Fibroblast of the conjunctiva (primary cell): ENCODE measurements around the gene UGT1A5.
"Not testable (repeated sequence)": the region's sequence is repeated elsewhere in the genome, so short reads cannot be mapped to it uniquely, and the experiment has no call there.

Source experiments
- DNase-seq: peaks from one replicate; pipeline ENCODE4 v3.0.0-alpha.2; 2010; ENCODE audit warnings: low read depth

UGT1A5 gene

DNA sequence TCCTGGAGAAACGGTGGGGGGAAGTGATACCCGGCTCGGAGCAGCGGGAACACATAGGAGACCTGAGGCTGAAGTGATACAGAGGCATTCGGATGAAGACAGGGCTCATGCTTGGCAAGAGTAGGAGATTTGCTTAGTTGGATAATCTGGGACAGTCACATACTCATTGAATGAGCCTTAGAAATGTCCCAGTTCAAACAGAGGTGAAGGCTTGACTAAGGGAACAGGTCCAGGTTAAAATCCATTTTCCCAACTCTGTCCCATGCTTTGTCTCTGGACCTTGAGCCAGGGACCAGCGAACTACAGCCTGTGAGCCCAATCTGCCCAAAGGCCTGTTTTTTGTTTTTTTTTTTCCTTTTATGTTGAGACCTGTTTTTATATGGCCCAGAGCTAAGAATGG is 18.7 kb upstream of the UGT1A5 start:
- DNase-seq = no peak

DNA sequence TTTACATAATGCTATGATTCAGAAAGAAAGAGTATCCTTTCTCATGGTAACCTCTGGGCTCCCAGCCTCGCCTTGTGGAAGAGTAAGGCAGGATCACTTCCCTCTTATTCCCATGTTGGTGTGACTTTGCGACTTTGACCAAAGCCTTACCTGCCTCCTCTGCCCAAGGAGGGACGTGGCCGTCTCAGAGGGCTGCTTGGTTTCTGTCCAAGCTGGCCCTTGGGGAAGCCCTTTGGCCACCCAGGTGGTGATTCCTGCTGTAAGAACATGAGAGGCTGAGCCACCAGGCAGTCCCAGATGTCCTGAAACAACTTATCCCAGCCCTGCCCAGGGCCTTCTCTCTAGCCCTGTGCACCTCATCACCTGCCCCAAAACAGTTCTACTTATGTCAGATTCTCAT is 14.0 kb upstream of the UGT1A5 start:
- DNase-seq = no peak

DNA sequence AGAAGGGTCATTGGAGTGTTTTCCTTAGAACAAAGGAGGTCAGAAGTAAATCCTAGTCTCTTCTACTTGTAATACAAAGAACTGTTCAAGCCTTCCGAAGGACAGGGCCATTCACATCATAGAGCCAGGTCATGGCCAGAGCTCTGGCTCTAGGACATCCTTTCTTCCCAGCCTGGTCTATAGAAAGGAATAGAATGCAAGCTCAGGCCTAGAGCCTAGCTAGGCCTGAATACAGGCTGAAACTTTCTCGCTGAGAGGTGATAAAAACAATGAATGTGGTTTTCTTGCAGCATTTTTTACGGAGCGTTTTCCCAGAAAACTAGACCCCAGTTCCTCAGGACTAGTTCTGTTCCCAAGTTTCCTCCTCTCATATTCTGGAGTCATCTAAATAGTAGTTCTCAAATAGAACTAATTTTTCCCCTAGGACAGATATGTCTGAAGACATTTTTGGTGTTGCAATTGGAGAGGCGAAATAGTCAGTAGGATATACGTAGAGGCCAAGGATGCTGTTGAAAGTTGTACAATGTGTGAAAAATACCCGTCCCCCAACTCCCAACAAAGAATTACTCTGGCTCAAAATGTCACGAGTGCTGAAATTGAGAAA is 13.2 kb upstream of the UGT1A5 start:
- no peak for DNase-seq

DNA sequence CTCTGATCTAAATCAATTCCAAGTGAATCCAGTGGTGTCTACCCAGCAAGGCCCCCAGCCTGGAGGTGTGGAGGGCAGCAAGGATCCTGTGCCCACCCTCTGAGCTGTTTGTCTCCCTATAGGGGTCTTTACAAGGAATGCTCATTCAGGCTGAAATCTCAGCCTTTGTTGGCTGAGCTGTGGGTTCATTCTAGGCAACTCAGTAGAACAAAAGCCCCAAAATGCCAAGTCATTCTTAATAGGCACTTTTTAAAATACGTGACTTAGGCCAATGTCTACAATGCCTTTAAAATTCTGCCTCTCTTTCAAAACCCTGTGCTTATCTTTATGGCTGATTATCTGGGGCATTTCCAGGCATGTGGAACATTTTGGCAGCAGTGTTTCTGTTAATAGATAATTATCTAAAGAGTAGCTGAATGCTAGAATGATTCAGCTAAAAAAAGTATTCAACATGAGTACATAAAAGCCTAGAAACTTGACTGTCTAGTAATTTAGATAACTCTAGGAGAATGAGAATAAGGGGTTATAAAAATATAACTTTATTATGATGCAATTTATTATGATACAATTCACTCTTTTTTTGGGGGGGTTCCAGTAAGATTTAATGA is 12.6 kb upstream of the UGT1A5 start:
- no peak for DNase-seq

DNA sequence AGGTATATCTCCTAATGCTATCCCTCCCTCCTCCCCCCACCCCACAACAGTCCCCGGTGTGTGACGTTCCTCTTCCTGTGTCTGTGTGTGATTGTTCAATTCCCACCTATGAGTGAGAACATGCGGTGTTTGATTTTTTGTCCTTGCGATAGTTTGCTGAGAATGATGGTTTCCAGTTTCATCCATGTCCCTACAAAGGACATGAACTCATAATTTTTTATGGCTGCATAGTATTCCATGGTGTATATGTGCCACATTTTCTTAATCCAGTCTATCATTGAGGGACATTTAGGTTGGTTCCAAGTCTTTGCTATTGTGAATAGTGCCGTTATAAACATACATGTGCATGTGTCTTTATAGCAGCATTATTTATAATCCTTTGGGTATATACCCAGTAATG is 11.9 kb upstream of the UGT1A5 start:
- not testable (repeated sequence) for DNase-seq

DNA sequence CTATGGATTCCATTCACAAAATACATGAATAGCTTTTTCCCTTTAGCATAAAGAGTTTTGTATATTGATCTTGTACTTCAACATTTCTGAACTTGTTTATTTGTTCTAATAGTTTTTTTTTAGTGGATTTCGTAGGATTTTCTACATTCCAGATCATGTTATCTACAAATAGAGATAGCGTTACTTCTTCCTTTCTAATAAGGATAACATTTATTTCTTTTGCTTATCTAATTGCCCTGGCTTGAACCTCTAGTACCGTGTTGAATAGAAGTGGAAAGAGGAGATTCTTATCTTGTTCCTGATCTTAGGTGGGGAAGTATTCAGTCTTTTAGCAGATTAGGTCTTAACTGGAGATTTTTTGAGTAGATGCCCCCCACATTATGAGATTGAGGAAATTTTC is 10.5 kb upstream of the UGT1A5 start:
- DNase-seq = no peak

DNA sequence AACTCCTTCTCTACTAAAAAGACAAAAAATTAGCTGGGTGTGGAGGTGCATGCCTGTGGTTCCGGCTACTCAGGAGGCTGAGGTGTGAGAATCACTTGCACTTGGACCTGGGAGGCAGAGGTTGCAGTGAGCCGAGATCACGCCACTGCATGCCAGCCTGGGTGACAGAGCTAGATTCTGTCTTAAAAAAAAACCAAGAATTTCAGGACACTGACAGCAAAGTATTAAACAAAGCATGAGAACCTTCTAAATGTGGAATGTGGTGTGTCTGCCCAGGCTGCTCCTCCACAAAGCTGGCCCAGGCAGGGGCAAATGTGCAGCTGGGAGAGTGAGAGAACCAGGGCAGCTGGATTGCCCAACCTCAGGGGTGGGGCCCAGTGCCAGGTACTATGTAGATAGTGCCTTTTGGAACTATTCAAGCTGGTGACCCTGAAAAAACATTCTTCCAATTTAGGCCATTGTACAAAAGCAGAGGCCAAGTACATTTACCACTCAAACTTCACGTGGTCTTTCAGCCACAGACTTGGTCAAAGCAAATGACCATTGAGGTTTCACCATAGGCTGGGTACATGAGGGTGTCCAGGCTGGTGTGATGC is 6.7 kb upstream of the UGT1A5 start:
- no peak for DNase-seq

DNA sequence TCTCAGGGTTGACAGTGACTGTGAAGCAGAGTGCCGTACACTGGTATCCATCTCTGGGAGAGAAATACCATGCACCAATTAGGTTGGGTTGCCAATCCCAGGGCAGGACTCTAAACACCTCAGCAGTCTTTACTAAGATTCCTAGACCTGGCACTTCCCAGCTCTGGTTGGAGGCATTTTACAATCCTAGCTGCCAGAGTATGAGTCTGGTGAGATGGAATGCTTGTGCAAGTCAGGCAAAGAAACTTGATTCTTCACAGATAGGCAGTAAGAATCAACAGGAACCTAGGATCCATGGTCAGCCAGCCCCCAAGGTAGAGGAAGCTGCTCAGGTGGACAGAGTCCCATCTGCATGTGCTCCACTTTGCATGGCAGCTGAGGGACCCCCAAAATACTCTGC is 6.0 kb upstream of the UGT1A5 start:
- no peak for DNase-seq

DNA sequence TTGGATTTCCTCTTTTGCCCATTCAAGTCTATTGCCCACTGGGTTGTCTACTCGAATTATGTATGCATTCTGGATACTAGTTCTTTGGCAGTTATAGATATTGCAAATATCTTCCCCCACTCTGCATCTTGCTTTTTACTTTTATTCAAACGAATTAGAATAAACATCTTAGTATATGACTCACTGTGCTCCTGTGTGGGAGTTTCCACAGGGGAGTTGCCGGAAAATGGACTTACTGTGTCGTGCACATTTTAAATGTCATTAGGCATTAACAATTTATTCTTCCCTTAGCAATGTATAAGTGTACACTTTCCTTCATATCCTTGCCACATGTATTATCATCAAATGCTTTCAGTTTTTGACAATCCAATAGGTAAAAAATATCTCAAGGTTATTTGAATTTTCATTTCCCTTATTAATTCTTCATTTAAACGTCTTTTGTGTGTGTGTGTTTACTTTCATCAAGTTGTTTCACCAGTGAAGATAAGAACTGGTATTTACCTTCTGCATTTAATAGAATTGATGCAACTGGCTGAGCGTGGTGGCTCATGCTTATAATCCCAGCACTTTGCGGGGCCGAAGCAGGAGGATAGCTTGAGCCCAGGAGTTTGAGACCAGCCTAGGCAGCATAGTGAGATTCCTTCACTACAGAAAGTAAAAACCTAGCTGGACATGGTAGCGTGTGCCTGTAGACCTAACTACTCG is 4.6 kb upstream of the UGT1A5 start:
- no peak for DNase-seq

DNA sequence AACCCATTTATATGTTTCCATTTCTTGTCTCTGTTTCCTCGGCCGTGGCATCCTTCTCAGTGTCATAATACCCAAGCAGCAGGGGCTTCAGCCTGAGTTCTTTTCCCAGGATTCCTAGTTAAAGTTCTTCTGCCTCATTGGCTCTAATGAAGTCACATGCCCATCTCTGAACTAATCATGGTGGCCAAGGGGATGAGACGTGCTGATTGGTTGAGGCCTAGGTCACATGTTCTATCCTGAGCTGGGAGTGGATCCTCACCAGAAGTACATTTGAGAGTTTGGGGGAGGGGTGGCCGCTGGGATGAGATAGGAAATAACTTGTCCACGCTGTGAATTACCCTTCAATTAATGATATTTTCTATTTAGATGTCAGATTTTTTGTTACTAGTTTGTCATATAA is 3.8 kb upstream of the UGT1A5 start:
- DNase-seq = no peak

DNA sequence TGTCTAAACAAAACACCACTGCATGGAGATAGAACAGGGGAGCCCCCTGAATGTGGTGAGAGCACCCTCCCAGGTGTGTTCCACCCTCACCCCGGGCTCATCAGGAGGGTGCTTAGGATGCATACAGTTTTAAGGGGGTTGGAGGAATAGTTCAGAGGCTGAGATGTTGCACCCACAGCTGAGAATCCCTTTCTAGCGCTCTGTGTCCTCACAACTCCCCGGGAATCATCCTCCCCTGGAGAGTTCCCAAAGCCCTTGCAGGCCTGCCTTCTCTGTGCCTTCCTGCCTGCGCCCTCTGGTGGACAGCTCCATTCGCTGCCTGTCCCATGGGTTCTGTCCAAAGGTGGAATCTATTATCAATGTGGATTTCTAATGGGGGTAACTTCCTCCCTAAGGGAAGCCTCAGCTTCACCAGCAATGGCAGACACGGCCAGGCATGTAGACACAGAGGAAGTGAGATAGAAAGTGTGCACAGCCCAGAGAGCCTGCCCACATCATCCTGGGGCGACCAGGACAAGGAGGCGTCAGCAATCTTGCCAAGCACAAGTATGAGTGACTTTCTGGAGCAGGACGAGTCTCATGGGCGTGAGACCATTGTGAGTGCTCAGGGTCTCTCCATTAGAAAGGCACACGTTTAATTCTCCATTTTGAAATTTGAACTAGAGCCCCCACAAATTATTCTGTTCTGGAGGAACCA is 1.2 kb upstream of the UGT1A5 start:
- peak; percentile 43 for DNase-seq

DNA sequence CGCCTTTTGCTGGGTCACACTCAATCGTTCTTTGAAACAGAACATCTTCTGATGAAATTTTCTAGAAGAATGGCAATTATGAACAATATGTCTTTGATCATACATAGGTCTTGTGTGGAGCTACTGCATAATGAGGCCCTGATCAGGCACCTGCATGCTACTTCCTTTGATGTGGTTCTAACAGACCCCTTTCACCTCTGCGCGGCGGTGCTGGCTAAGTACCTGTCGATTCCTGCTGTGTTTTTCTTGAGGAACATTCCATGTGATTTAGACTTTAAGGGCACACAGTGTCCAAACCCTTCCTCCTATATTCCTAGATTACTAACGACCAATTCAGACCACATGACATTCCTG is 532 bp downstream of the UGT1A5 start:
- DNase-seq = no peak

DNA sequence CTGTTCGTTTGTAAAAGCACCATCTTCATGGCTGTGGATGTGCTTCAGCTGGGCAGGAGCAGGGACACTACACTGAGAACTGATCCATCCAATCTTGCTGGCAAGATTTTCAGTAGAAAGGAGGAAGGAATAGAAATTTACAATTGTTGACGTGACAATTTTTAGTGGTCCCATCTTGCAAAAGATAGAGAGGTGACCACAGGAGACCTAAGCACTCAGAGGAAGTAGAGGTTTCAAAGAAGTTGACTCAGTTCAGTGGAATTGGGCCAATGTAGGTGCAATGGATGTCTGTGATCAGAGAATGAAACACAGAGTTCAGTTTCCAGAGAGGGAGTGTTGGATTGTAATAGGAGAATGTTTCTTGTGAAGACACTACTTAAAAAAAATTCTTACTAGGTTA is 1.4 kb downstream of the UGT1A5 start:
- DNase-seq = no peak

DNA sequence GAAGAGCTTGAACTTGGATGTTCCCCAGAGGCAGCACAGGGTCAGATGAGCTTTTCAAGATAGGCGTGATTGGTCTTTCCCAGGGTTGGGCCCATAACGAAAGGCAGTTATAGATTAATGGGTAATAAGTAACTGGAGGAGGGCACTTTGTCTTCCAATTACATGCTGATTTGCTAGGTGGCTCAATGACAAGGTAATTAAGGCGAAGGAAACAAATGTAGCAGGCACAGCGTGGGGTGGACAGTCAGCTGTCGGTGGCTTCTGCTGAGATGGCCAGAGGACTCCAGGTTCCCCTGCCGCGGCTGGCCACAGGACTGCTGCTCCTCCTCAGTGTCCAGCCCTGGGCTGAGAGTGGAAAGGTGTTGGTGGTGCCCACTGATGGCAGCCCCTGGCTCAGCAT is 5.8 kb downstream of the UGT1A5 start, which contains the start of gene UGT1A4:
Gene UGT1A4 (plus strand): TSS at position 185 of the 400 bp plus-strand sequence. CDS start 85 bp downstream, at position 270.
- DNase-seq = no peak

DNA sequence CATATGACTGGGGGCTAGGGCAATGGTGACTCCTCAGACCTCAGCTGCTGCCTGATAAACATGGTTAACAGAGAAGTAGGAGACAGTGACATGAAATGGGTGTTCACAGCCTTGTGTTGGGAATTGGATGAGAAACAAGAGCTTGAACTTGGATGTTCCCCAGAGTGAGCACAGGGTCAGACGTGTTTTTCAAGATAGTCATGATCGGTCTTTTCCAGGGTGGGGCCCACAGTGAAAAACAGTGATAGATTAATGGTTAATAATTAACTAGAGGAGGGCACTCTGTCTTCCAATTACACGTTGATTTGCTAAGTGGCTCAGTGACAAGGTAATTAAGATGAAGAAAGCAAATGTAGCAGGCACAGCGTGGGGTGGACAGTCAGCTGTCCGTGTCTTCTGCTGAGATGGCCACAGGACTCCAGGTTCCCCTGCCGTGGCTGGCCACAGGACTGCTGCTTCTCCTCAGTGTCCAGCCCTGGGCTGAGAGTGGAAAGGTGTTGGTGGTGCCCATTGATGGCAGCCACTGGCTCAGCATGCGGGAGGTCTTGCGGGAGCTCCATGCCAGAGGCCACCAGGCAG is 16.1 kb downstream of the UGT1A5 start, which contains the start of gene UGT1A3:
Gene UGT1A3 (plus strand): TSS at position 320 of the 579 bp plus-strand sequence. CDS start 85 bp downstream, at position 405.
- DNase-seq = no peak

DNA sequence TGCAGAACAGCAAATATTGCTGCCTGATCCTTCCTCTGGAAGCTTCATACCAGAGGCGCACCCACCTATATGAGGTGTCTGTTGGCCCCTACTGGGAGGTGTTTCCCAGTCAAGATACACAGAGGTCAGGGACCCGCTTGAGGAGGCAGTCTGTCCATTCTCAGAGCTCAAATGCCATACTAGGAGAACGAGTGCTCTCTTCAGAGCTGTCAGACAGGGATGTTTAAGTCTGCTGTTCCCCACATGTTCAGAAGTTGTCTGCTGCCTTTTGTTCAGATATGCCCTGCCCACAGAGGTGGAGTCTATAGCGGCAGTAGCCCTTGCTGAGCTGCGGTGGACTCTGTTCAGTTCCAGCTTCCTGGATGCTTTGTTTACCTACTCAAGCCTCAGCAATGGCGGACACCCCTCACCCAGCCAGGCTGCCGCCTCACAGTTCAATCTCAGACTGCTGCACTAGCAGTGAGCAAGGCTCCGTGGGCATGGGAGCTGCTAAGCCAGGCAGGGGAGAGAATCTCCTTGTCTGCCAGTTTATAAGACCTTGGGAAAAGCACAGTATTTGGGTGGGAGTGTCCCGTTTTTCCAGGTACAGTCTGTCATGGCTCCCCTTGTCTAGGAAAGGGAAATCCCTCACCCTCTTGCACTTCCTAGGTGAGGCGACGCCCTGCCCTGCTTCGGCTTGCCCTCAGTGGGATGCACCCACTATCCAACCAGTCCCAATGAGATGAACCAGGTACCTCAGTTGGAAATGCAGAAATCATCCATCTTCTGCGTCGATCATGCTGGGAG is 24.4 kb downstream of the UGT1A5 start:
- not testable (repeated sequence) for DNase-seq

DNA sequence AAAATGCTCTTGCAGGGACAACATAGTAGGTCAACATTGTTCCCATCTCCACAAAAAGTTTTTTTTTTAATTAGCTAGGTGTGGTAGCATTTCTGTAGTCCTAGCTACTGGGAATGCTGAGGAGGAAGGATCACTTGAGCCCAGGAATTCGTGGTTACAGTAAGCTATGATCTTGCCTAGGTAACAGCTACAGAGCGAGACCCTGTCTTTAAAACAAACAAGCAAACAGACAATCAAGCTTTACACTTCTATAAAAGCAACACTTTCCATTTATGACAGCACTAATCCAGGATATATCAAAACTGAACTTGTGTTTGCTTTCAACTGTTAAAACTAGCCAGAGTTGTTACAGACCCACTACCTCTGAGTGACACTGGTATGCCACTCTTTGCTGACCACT is 28.2 kb downstream of the UGT1A5 start:
- DNase-seq = no peak

DNA sequence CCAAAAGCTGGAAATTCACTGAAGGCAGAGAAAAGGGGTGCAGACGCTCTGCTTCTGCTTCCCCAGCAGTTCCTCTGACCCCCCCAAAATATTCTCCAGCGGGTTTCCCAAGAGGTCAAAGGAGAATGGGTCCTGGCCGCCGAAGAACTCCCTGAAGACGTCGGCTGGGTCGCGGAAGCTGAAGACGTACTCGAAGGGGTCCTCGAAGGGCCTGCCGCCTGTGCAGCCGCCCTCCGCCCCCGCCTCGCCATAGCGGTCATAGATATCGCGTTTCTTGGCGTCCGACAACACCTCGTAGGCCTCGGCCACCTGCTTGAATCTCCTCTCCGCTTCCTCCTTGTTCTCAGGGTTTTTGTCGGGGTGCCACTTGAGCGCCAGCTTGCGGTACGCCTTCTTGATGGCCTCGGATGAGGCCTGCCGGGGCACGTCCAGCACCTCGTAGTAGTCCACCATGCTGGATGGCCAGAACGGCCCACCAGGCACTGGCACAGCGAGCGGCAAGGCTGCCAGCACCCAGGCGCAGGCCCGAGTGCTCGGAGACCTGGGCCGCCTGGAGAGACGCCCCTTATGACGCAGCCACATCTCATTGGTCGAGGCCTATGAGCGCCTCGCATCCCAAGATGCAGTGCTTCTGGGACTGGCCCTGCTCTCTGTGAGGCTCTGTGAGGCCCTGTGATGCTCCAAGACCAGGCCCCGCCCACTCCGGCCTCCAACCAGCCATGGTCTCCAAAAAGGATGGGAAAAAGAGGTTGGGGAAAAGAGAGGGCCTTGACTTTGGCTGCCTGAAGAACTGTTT is 31.0 kb downstream of the UGT1A5 start:
- no peak for DNase-seq

DNA sequence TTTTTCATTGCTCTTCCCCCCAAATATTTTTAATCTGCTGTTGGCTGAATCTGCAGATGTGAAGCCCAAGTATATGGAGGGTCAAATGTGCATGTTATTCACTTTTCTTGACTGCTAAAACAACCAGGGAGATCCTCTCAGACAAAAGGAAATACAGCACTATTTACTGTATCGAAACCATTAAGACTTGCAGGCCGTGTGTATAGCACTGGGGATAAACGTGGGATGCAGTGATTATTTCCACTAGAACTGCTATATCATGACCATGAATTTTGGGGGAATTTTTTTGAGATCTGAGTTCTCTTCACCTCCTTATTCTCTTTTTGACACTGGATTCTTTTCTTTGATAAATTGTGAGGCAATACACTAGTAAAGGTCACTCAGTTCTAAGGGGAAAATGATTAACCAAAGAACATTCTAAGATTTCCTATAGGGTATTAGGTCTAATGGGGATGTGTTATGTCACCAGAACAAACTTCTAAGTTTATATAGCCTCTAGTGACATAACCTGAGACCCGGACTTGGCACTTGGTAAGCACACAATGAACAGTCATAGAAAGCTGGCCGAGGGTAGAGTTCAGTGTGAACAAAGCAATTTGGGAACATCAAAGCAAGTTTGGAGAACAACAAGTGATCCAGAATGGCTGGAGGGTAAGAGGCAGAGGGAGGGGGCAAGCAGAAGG is 32.5 kb downstream of the UGT1A5 start:
- no peak for DNase-seq

DNA sequence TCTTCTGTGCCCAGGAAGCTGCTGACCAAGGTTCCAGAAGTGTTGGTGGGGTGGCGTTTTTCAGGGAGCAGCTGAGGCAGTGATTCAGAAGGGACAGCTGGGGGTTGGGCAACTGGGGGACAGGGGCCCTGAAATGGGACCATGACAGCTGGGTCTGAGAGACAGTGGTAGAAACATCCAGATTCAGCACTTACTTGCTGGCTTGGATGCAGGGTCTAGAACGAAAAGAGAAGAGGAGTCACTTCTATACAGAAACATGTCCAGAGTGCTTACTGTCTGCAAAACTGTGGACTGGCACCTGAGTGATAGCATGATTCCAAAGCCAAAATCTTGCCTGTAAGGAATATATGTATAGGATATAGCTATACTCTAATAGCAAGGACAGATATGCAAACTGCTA is 33.1 kb downstream of the UGT1A5 start:
- not testable (repeated sequence) for DNase-seq
